HepG2 (cell line): ENCODE measurements around the gene GPR37L1. TPM values are rescaled to one million over a fixed set of nuclear protein-coding genes. Genes with fewer than 3 reads are reported as not detected.

ENCODE experiments used
- ATAD3A ChIP-seq: sonication (generic); formaldehyde crosslinking; IDR thresholded peaks from 2 replicates; pipeline ENCODE4 v1.4.0; 2020; ENCODE audit warnings: missing genetic modification reagents
- ATRX ChIP-seq: sonication (generic); formaldehyde crosslinking; IDR thresholded peaks from 2 replicates; pipeline ENCODE4 v1.4.0; 2020; ENCODE audit warnings: missing genetic modification reagents, borderline replicate concordance
- ETV6 ChIP-seq: sonication (generic); formaldehyde crosslinking; conservative IDR thresholded peaks from 2 replicates; pipeline ENCODE4 v1.4.0; 2020; ENCODE audit warnings: missing genetic modification reagents
- RCOR2 ChIP-seq: IDR thresholded peaks from 2 replicates; pipeline ENCODE4 v1.6.1; 2016; ENCODE audit warnings: missing biosample characterization, missing genetic modification reagents
- RFX3 ChIP-seq: IDR thresholded peaks from 2 replicates; pipeline ENCODE4 v1.6.1; 2016; ENCODE audit warnings: missing biosample characterization, missing genetic modification reagents
- RNF2 ChIP-seq: fragments of 450-650 bp; conservative IDR thresholded peaks from 2 replicates; pipeline ENCODE4 v1.6.1; 2016; ENCODE audit warnings: low read depth
- SMARCC2 ChIP-seq: fragments of 450-650 bp; IDR thresholded peaks from 2 replicates; pipeline ENCODE4 v1.6.1; 2017; ENCODE audit warnings: antibody characterized with exemption, mild to moderate bottlenecking
- TOPORS ChIP-seq: sonication (generic); formaldehyde crosslinking; IDR thresholded peaks from 2 replicates; pipeline ENCODE4 v1.8.0; 2023; ENCODE audit warnings: mild to moderate bottlenecking, missing genetic modification reagents
- U2AF1 ChIP-seq: fragments of 200-400 bp; formaldehyde crosslinking; optimal IDR thresholded peaks from 2 replicates; pipeline ENCODE3; 2017; ENCODE audit warnings: mild to moderate bottlenecking, low read depth, low read length
- ZNF253 ChIP-seq: sonication (generic); formaldehyde crosslinking; IDR thresholded peaks from 2 replicates; pipeline ENCODE4 v1.8.0; 2022; ENCODE audit warnings: mild to moderate bottlenecking, missing genetic modification reagents, borderline replicate concordance
- ZNF260 ChIP-seq: sonication (generic); formaldehyde crosslinking; IDR thresholded peaks from 2 replicates; pipeline ENCODE4 v1.4.0; 2020; ENCODE audit warnings: missing genetic modification reagents, low read depth, mild to moderate bottlenecking, borderline replicate concordance
- ZNF460 ChIP-seq: sonication (generic); formaldehyde crosslinking; IDR thresholded peaks from 2 replicates; pipeline ENCODE4 v1.5.1; 2020; ENCODE audit warnings: missing genetic modification reagents, mild to moderate bottlenecking, borderline replicate concordance
- polyA plus RNA-seq, 8 experiments: library from polyadenylated mRNA; depleted of rRNA in 3 of 8; stranded (reverse) in 7 of 8; unstranded in 1 of 8; fragments of >200 nt; fragmentation: Illumina TruSeq in 4 of 8; extraction: Trizol in 4 of 8; gene quantifications; 2 replicates each; pipeline versions ENCODE4 v1.2.1 to v1.2.3, GENCODE V29; 2011 to 2016; ENCODE audit warnings: low read depth in 4 of 8, missing spikeins in 1 of 8, mixed read lengths in 1 of 8; ENCODE audit not compliant: insufficient read depth in 1 of 8
- total RNA-seq, 5 experiments: library from RNA; depleted of rRNA; stranded (reverse); fragments of >200 nt; fragmentation: Illumina TruSeq; extraction: Trizol; gene quantifications; 2 replicates each; pipeline ENCODE4 v1.2.3, GENCODE V29; 2016; ENCODE audit warnings: low read depth in 1 of 5
- TF ChIP-seq, protein P1 (sequence below): sonication (generic); formaldehyde crosslinking; IDR thresholded peaks from 2 replicates; pipeline ENCODE4 v1.5.0; 2020; ENCODE audit warnings: mild to moderate bottlenecking, missing genetic modification reagents
- TF ChIP-seq, protein P2 (sequence below): sonication (generic); formaldehyde crosslinking; IDR thresholded peaks from 2 replicates; pipeline ENCODE4 v1.4.0; 2020; ENCODE audit warnings: mild to moderate bottlenecking, missing genetic modification reagents, borderline replicate concordance
- TF ChIP-seq, protein P3 (sequence below): sonication (generic); formaldehyde crosslinking; IDR thresholded peaks from 2 replicates; pipeline ENCODE4 v1.5.1; 2020; ENCODE audit warnings: mild to moderate bottlenecking, missing genetic modification reagents, moderate library complexity

GPR37L1 gene
- total and polyA plus RNA-seq, 2 of the 13 experiments (the other 11 are each of a cell fraction or from before 2014, with no cell fraction given): 0.13 TPM; not detected in 1

DNA sequence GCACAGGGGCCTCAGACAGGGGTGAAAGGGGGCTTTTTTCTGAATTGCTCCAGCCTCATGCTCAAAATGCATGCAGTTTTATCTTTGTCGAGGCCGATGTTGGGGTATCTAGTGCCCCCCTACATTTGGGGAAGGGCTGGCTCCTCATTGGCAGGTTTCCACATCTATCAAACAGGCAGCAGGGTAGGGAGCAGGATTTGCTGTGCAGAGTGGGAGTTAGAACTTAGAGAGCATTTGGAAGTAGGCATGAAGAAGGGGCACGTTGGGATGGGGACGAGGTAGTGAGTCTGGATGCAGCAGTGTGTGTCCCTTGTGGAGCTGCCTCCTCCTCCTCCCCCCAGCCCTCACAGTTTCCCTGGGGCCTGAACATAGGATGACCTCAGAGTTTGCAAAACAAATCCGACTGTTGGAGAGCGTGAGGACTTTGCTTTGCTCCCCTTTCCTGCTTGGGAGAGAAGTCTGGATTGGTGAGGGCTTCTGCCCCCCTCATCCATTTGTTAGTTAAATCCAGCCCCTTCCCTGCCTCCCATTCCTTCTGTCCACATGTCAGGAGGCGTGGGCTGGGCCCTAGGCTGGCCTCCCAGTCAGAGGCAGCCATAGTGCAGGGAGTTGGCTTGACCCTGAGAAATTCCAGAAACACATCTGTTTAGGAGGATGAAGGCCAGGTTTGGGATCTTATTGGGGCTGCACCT, 36.9 kb upstream of the GPR37L1 start (continued):
- TF ChIP-seq, protein P1, sequence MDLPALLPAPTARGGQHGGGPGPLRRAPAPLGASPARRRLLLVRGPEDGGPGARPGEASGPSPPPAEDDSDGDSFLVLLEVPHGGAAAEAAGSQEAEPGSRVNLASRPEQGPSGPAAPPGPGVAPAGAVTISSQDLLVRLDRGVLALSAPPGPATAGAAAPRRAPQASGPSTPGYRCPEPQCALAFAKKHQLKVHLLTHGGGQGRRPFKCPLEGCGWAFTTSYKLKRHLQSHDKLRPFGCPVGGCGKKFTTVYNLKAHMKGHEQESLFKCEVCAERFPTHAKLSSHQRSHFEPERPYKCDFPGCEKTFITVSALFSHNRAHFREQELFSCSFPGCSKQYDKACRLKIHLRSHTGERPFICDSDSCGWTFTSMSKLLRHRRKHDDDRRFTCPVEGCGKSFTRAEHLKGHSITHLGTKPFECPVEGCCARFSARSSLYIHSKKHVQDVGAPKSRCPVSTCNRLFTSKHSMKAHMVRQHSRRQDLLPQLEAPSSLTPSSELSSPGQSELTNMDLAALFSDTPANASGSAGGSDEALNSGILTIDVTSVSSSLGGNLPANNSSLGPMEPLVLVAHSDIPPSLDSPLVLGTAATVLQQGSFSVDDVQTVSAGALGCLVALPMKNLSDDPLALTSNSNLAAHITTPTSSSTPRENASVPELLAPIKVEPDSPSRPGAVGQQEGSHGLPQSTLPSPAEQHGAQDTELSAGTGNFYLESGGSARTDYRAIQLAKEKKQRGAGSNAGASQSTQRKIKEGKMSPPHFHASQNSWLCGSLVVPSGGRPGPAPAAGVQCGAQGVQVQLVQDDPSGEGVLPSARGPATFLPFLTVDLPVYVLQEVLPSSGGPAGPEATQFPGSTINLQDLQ: no peak
- TF ChIP-seq, protein P2, sequence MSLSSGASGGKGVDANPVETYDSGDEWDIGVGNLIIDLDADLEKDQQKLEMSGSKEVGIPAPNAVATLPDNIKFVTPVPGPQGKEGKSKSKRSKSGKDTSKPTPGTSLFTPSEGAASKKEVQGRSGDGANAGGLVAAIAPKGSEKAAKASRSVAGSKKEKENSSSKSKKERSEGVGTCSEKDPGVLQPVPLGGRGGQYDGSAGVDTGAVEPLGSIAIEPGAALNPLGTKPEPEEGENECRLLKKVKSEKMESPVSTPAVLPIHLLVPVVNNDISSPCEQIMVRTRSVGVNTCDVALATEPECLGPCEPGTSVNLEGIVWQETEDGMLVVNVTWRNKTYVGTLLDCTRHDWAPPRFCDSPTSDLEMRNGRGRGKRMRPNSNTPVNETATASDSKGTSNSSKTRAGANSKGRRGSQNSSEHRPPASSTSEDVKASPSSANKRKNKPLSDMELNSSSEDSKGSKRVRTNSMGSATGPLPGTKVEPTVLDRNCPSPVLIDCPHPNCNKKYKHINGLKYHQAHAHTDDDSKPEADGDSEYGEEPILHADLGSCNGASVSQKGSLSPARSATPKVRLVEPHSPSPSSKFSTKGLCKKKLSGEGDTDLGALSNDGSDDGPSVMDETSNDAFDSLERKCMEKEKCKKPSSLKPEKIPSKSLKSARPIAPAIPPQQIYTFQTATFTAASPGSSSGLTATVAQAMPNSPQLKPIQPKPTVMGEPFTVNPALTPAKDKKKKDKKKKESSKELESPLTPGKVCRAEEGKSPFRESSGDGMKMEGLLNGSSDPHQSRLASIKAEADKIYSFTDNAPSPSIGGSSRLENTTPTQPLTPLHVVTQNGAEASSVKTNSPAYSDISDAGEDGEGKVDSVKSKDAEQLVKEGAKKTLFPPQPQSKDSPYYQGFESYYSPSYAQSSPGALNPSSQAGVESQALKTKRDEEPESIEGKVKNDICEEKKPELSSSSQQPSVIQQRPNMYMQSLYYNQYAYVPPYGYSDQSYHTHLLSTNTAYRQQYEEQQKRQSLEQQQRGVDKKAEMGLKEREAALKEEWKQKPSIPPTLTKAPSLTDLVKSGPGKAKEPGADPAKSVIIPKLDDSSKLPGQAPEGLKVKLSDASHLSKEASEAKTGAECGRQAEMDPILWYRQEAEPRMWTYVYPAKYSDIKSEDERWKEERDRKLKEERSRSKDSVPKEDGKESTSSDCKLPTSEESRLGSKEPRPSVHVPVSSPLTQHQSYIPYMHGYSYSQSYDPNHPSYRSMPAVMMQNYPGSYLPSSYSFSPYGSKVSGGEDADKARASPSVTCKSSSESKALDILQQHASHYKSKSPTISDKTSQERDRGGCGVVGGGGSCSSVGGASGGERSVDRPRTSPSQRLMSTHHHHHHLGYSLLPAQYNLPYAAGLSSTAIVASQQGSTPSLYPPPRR (CRISPR knock-in tag): no peak
- TF ChIP-seq RNF2 (no peak), TOPORS (CRISPR knock-in tag) (no peak), ZNF460 (CRISPR knock-in tag) (no peak), U2AF1 (peak; percentile 67), ZNF253 (CRISPR knock-in tag) (no peak), SMARCC2 (no peak), ATRX (CRISPR knock-in tag) (no peak), ZNF260 (no peak), RCOR2 (CRISPR knock-in tag) (0 out of 2 replicates have a peak, but pooled peaks have one; percentile 57), ETV6 (CRISPR knock-in tag) (no peak), RFX3 (CRISPR knock-in tag) (no peak), ATAD3A (CRISPR knock-in tag) (no peak)
- TF ChIP-seq, protein P3, sequence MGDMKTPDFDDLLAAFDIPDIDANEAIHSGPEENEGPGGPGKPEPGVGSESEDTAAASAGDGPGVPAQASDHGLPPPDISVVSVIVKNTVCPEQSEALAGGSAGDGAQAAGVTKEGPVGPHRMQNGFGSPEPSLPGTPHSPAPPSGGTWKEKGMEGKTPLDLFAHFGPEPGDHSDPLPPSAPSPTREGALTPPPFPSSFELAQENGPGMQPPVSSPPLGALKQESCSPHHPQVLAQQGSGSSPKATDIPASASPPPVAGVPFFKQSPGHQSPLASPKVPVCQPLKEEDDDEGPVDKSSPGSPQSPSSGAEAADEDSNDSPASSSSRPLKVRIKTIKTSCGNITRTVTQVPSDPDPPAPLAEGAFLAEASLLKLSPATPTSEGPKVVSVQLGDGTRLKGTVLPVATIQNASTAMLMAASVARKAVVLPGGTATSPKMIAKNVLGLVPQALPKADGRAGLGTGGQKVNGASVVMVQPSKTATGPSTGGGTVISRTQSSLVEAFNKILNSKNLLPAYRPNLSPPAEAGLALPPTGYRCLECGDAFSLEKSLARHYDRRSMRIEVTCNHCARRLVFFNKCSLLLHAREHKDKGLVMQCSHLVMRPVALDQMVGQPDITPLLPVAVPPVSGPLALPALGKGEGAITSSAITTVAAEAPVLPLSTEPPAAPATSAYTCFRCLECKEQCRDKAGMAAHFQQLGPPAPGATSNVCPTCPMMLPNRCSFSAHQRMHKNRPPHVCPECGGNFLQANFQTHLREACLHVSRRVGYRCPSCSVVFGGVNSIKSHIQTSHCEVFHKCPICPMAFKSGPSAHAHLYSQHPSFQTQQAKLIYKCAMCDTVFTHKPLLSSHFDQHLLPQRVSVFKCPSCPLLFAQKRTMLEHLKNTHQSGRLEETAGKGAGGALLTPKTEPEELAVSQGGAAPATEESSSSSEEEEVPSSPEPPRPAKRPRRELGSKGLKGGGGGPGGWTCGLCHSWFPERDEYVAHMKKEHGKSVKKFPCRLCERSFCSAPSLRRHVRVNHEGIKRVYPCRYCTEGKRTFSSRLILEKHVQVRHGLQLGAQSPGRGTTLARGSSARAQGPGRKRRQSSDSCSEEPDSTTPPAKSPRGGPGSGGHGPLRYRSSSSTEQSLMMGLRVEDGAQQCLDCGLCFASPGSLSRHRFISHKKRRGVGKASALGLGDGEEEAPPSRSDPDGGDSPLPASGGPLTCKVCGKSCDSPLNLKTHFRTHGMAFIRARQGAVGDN (CRISPR knock-in tag): peak; percentile 16; the same call in 1 of the 2 replicates
